Activated CD4-positive, alpha-beta T cell treated with anti-CD3 and anti-CD28 coated beads, Interleukin-2, amount 10 ng/mL, durations not matched to agents 7 days and 5 days (primary cell): Measurements from ENCODE around the gene PKP3. TPM values are rescaled to one million over a fixed set of nuclear protein-coding genes. Genes with fewer than 3 reads are reported as not detected.
"Not testable (repeated sequence)": the region's sequence is repeated elsewhere in the genome, so short reads cannot be mapped to it uniquely, and the experiment has no call there.

Experiments used
- CTCF ChIA-PET: fragments of 350-600 bp; sonication (Branson Sonifier 250); formaldehyde crosslinking; loops from one replicate; lab custom pipeline; 2021; ENCODE audit warnings: antibody characterized with exemption; lab: Charles Lee
- POLR2A ChIA-PET: fragments of 350-600 bp; sonication (Branson Sonifier 250); formaldehyde crosslinking; loops from one replicate; lab custom pipeline; 2021; ENCODE audit warnings: antibody characterized with exemption; lab: Charles Lee
- DNase-seq: peaks from one replicate; pipeline ENCODE4 v3.0.0-alpha.2; 2020
- H3K27ac Mint-ChIP-seq: one replicate; pipeline ENCODE4 v1.8.0; 2021; ENCODE audit warnings: mild to moderate bottlenecking, moderate library complexity, mixed read lengths
- H3K27me3 Mint-ChIP-seq: one replicate; pipeline ENCODE4 v1.8.0; 2021; ENCODE audit warnings: mixed read lengths
- H3K36me3 Mint-ChIP-seq: one replicate; pipeline ENCODE4 v1.8.0; 2021; ENCODE audit warnings: low read depth, mixed read lengths
- H3K4me1 Mint-ChIP-seq: one replicate; pipeline ENCODE4 v1.8.0; 2021; ENCODE audit warnings: mixed read lengths
- H3K4me3 Mint-ChIP-seq: one replicate; pipeline ENCODE4 v1.8.0; 2021; ENCODE audit warnings: mild to moderate bottlenecking, moderate library complexity, mixed read lengths
- H3K9me3 Mint-ChIP-seq: one replicate; pipeline ENCODE4 v1.8.0; 2021; ENCODE audit warnings: mixed read lengths
- total RNA-seq, 2 experiments: library from RNA; stranded (reverse); gene quantifications; one replicate each; pipeline ENCODE4 v1.2.3, GENCODE V29; 2021

Gene PKP3
- total RNA-seq, 2 experiments from 2014 or later = not detected

- H3K9me3 Mint-ChIP-seq, POLR2A ChIA-PET, H3K27ac Mint-ChIP-seq, DNase-seq, H3K4me1 Mint-ChIP-seq, H3K4me3 Mint-ChIP-seq, H3K27me3 Mint-ChIP-seq: not testable (repeated sequence)
- peaks cover 17% of the 10 kb centered on the region for H3K36me3 Mint-ChIP-seq
- CTCF ChIA-PET = interaction anchor here (0.9 kb wide), 1 partner anchor 94 kb away, joined by 3 read pairs; no protein-coding TSS in a partner anchor
Observed at GRCh38 chr11:424766-425165, 30.8 kb downstream of the PKP3 start.

- Mint-ChIP-seq H3K4me1 (no peaks in the 10 kb centered on the region), H3K4me3 (no peak overlapping the region), H3K27me3 (no peaks in the 10 kb centered on the region), H3K36me3 (peaks cover 17% of the 10 kb centered on the region), H3K9me3 (no peaks in the 10 kb centered on the region), H3K27ac (peak overlapping the region; percentile 12)
- ChIA-PET POLR2A (no interaction called here), CTCF (no interaction called here)
- no peak for DNase-seq
Observed at GRCh38 chr11:425301-425700, 31.3 kb downstream of the PKP3 start.

GRCh38 chr11:426851-427250, 32.8 kb downstream of the PKP3 start:
- POLR2A ChIA-PET = no interaction called here
- no peaks in the 10 kb centered on the region for H3K9me3 Mint-ChIP-seq

GRCh38 chr11:428295-428694, 34.3 kb downstream of the PKP3 start:
- CTCF ChIA-PET = interaction anchor here (1.0 kb wide), 1 partner anchor 12 kb away, joined by 3 read pairs; no protein-coding TSS in a partner anchor
- POLR2A ChIA-PET = no interaction called here
- peaks cover 20% of the 10 kb centered on the region for H3K36me3 Mint-ChIP-seq

More at GRCh38 chr11:426851-427250, 32.8 kb downstream of the PKP3 start:
- Mint-ChIP-seq H3K27ac (no peak overlapping the region), H3K4me1 (no peaks in the 10 kb centered on the region), H3K4me3 (no peak overlapping the region), H3K27me3 (no peaks in the 10 kb centered on the region), H3K36me3 (peaks cover 17% of the 10 kb centered on the region)
- DNase-seq = no peak
- CTCF ChIA-PET = interaction anchor here (1.6 kb wide), 2 partner anchors 11 to 18 kb away, joined by 4 to 5 read pairs; no protein-coding TSS in a partner anchor

GRCh38 chr11:429391-429790, 35.4 kb downstream of the PKP3 start:
- CTCF ChIA-PET = no interaction called here
- H3K9me3 Mint-ChIP-seq = no peaks in the 10 kb centered on the region
- POLR2A ChIA-PET = no interaction called here
- no peak overlapping the region for H3K27ac Mint-ChIP-seq
- DNase-seq = no peak
- H3K4me1 Mint-ChIP-seq = no peaks in the 10 kb centered on the region
- no peak overlapping the region for H3K4me3 Mint-ChIP-seq
- no peaks in the 10 kb centered on the region for H3K27me3 Mint-ChIP-seq
- H3K36me3 Mint-ChIP-seq = peaks cover 18% of the 10 kb centered on the region

More at GRCh38 chr11:428295-428694, 34.3 kb downstream of the PKP3 start:
- no peak overlapping the region for H3K4me3 Mint-ChIP-seq
- H3K9me3 Mint-ChIP-seq = no peaks in the 10 kb centered on the region
- no peaks in the 10 kb centered on the region for H3K4me1 Mint-ChIP-seq
- DNase-seq = no peak
- no peaks in the 10 kb centered on the region for H3K27me3 Mint-ChIP-seq
- no peak overlapping the region for H3K27ac Mint-ChIP-seq

- H3K27me3 Mint-ChIP-seq = no peaks in the 10 kb centered on the region
- POLR2A ChIA-PET = no interaction called here
- no peak overlapping the region for H3K27ac Mint-ChIP-seq
- peaks cover 14% of the 10 kb centered on the region for H3K36me3 Mint-ChIP-seq
- CTCF ChIA-PET = no interaction called here
- H3K4me1 Mint-ChIP-seq = peaks cover 2% of the 10 kb centered on the region
- H3K4me3 Mint-ChIP-seq = no peak overlapping the region
- H3K9me3 Mint-ChIP-seq = no peaks in the 10 kb centered on the region
- DNase-seq = no peak
Observed at GRCh38 chr11:429931-430456, 36.0 kb downstream of the PKP3 start.

- CTCF ChIA-PET = no interaction called here
- DNase-seq = no peak
- peaks cover 6% of the 10 kb centered on the region for H3K36me3 Mint-ChIP-seq
- H3K27ac Mint-ChIP-seq = no peak overlapping the region
- H3K4me1 Mint-ChIP-seq = peaks cover 5% of the 10 kb centered on the region
- H3K4me3 Mint-ChIP-seq = no peak overlapping the region
- POLR2A ChIA-PET = no interaction called here
- no peaks in the 10 kb centered on the region for H3K27me3 Mint-ChIP-seq
- no peaks in the 10 kb centered on the region for H3K9me3 Mint-ChIP-seq
Observed at GRCh38 chr11:431921-432320, 37.9 kb downstream of the PKP3 start.

- no peak overlapping the region for H3K27ac Mint-ChIP-seq
- no peak for DNase-seq
- no peak overlapping the region for H3K4me3 Mint-ChIP-seq
- no peaks in the 10 kb centered on the region for H3K27me3 Mint-ChIP-seq
- H3K36me3 Mint-ChIP-seq = peaks cover 4% of the 10 kb centered on the region
- CTCF ChIA-PET = no interaction called here
- no peaks in the 10 kb centered on the region for H3K9me3 Mint-ChIP-seq
- H3K4me1 Mint-ChIP-seq = peaks cover 11% of the 10 kb centered on the region
- POLR2A ChIA-PET = no interaction called here
Observed at GRCh38 chr11:432501-433100, 38.6 kb downstream of the PKP3 start.

- DNase-seq = no peak
- CTCF ChIA-PET = no interaction called here
- no peaks in the 10 kb centered on the region for H3K27me3 Mint-ChIP-seq
- peaks cover 4% of the 10 kb centered on the region for H3K36me3 Mint-ChIP-seq
- H3K27ac Mint-ChIP-seq = no peak overlapping the region
- POLR2A ChIA-PET = interaction anchor here (0.6 kb wide), 1 partner anchor 30 kb away, joined by 3 read pairs; no protein-coding TSS in a partner anchor
- no peaks in the 10 kb centered on the region for H3K9me3 Mint-ChIP-seq
- H3K4me1 Mint-ChIP-seq = peaks cover 14% of the 10 kb centered on the region
- no peak overlapping the region for H3K4me3 Mint-ChIP-seq
Observed at GRCh38 chr11:433111-433510, 39.1 kb downstream of the PKP3 start.

- ChIA-PET POLR2A (interaction anchor here (0.6 kb wide), 1 partner anchor 30 kb away, joined by 3 read pairs; no protein-coding TSS in a partner anchor), CTCF (no interaction called here)
- DNase-seq = no peak
- H3K4me3 Mint-ChIP-seq = no peak overlapping the region
- H3K36me3 Mint-ChIP-seq = peaks cover 4% of the 10 kb centered on the region
- no peak overlapping the region for H3K27ac Mint-ChIP-seq
- peaks cover 17% of the 10 kb centered on the region for H3K4me1 Mint-ChIP-seq
- H3K27me3 Mint-ChIP-seq = no peaks in the 10 kb centered on the region
- H3K9me3 Mint-ChIP-seq = no peaks in the 10 kb centered on the region
Observed at GRCh38 chr11:433641-434040, 39.6 kb downstream of the PKP3 start.

GRCh38 chr11:434496-434895, 40.5 kb downstream of the PKP3 start:
- DNase-seq = no peak
- H3K4me1 Mint-ChIP-seq = peaks cover 22% of the 10 kb centered on the region
- no peaks in the 10 kb centered on the region for H3K27me3 Mint-ChIP-seq
- ChIA-PET CTCF (no interaction called here), POLR2A (no interaction called here)
- no peak overlapping the region for H3K4me3 Mint-ChIP-seq
- H3K27ac Mint-ChIP-seq = no peak overlapping the region
- no peaks in the 10 kb centered on the region for H3K9me3 Mint-ChIP-seq
- H3K36me3 Mint-ChIP-seq = peaks cover 4% of the 10 kb centered on the region

GRCh38 chr11:434999-435740, 41.2 kb downstream of the PKP3 start:
- DNase-seq, H3K27me3 Mint-ChIP-seq, POLR2A ChIA-PET, H3K9me3 Mint-ChIP-seq, CTCF ChIA-PET, H3K4me3 Mint-ChIP-seq, H3K36me3 Mint-ChIP-seq, H3K27ac Mint-ChIP-seq: not testable (repeated sequence)
- H3K4me1 Mint-ChIP-seq = peaks cover 29% of the 10 kb centered on the region

- POLR2A ChIA-PET = no interaction called here
- H3K27me3 Mint-ChIP-seq = no peaks in the 10 kb centered on the region
- H3K27ac Mint-ChIP-seq = no peak overlapping the region
- DNase-seq = no peak
- H3K4me1 Mint-ChIP-seq = peaks cover 41% of the 10 kb centered on the region
- CTCF ChIA-PET = interaction anchor here (0.7 to 1.3 kb wide), 2 partner anchors 22 to 41 kb away, joined by 3 read pairs; partner anchors contain the start of gene SIGIRR
- H3K4me3 Mint-ChIP-seq = no peak overlapping the region
- no peaks in the 10 kb centered on the region for H3K9me3 Mint-ChIP-seq
- peaks cover 2% of the 10 kb centered on the region for H3K36me3 Mint-ChIP-seq
Observed at GRCh38 chr11:437228-437870, 43.3 kb downstream of the PKP3 start.
